HG02981 (cell line): ENCODE results near the gene AXIN2.
"Not testable (repeated sequence)": the region's sequence is repeated elsewhere in the genome, so short reads cannot be mapped to it uniquely, and the experiment has no call there.

ENCODE experiments used
- ATAC-seq: cut with Tn5 transposase; IDR thresholded peaks from one replicate; pipeline ENCODE4 v1.9.1; 2021; ENCODE audit warnings: mild to moderate bottlenecking, moderate library complexity; ENCODE audit not compliant: unreplicated experiment

The AXIN2 gene

DNA sequence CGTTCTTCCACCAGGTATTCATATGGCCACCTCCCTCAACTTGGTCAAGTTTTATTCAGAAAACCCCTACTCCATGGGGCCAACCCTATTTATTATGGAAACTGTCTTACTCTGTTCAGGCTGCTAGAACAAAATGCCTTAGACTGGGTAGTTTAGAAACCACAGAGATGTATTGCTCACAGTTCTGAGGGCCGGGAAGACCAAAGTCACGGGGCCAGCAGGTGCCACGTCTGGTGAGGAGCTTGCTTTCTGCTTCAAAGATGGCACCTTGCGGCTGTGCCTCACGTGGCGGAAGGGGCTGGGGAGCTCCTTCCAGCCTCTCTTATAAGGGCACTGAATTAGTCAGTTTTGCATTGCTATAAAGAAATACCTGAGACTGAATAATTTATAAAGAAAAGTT, 74.3 kb downstream of the AXIN2 start:
- ATAC-seq = no peak

DNA sequence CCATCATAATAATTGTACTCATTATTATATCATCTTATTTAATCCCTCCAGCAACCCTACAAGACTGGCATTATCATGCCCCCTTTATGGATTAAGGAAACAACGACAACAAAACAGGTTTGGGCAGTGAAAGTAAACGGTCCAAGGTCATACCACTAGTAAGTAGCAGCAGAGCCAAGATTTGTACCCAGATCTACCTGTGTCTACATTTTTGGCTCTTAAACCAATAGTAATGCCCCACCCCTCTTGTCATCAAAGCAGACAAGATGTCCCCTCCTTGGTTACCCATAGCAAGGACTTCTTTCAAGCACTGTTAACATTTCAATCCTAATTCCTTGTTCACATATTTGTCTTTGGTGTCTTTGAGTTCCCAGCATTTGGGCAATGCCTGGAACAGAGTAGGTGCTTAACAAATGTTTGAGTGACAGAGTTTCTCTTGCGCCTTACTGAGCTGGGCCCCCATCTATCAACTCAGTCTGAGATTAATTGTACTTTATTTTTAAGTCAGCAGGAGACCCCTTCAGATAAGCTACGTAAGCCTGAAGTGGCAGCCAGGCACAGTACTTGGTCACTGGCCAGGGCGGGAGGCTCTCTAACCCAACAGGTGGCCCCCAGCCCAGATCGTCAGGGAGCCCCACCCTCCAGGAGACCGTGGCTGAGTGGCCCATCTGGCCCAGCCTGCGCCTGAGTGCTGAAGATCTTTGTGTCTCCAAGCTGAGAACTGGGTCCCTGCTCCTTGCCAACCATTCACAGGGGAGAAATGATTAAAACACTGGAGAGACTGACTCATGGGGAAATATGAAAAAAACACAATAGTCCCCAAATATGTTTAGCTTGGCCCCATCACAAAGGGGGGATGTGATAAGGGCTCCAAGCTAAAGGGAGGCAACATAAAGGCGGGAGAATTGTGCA, 75.8 kb downstream of the AXIN2 start:
- no peak for ATAC-seq

DNA sequence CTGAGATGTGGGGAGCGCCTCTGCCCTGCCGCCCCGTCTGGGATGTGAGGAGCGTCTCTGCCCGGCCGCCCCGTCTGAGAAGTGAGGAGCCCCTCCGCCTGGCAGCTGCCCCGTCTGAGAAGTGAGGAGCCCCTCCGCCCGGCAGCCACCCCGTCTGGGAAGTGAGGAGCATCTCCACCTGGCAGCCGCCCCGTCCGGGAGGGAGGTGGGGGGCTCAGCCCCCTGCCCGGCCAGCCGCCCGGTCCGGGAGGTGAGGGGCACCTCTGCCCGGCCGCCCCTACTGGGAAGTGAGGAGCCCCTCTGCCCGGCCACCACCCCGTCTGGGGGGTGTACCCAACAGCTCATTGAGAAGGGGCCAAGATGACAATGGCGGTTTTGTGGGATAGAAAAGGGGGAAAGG, 77.0 kb downstream of the AXIN2 start:
- ATAC-seq = not testable (repeated sequence)

DNA sequence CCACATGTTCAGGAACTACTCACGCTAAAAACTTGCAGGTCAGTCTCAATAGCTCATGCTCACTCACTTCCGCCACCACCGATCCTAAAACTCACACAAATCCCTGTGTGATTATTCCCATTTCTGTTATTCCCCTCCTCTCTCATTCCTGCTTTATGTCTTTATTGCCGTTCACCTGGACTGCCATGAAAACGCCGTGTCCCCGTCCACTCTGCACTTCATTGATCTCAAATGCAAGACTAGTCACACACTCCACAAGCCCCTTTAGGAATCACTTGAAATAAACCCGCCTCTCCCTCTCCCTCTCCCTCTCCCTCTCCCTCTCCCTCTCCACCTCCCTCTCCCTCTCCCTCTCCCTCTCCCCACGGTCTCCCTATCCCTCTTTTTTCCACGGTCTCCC, 78.0 kb downstream of the AXIN2 start:
- ATAC-seq = no peak

DNA sequence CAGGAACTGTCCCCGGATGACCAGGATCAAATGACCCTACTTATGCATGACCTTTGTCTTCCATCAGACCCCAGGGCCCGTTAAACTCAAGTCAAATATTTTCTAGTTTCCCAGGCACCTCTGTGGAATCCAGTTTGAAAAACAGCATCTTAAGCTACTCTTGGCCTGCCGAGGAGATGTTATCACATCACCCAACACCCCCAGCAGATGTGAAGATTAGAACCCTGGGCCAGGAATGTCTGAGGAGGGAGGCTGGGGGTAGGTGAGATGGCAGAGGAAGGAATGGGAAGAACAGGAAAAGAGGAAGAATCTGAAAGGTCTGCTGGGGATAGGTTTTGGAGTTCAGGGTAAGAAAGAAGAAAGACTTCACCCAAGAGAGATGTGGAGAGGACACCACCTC, 79.2 kb downstream of the AXIN2 start:
- no peak for ATAC-seq

DNA sequence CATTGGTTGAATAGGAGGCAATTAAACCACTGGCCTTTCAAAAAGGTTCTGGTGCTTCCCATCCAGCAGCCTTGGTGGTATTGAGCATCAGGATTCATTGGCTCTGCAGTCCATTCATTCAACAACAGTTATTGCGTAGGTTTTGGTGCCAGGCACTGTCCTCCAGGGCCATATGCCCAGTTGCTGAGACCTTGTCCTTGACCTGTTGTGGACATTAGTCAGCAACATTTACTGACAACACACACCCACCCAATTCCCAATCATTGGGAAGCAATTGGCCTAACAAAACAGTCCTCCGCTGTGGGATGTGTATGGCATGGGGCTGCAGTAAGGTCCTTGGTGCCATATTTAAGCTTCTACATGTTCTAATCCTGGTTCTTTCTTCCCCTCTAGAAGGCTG, 82.2 kb downstream of the AXIN2 start:
- ATAC-seq = no peak
